NCI-H2029 treated with DMSO at 0.1 percent for 48 hours (cell line): ENCODE data around the gene CLRN1.

Experiments used
- DNase-seq: peaks from one replicate; lab custom pipeline; 2025; lab: John Stamatoyannopoulos, UW

CLRN1 gene

DNA sequence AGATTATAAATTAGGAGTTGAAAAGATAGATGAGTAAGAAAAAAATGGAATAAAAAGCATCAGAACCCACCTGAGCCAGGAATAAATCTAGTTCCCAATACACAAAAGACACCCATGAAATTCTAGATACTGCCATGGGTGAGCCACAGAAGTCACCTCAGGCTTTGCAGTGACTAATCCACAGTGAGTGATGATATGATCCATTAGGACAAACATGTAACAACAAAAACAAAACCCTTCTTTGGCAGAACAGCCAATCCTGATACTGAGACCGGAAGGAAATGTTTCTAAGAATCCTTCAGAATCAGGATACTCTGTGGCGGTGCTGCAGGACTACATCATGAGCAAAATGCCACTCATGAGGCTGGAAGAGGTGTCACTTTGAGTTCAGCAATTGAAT, 52.3 kb downstream of the CLRN1 start:
- no peak for DNase-seq

DNA sequence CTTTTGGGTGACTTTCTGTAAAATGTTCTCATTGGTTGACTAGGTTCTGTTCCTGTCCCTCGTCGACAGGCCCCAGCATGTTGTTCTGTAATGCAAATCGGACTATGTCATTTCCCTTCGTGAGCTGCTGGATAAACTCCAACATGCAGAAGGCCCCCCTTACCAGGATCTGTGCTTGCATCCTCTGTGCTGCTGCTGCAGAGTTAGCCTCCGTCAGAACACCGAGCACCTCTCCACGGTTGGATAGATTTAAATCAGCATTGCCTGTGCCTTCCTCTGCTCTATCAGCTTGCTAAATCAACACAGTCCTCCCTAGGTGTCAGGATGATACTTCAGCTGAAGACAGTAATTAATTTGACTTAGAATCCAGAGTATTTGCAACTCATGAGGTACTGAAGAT, 54.6 kb downstream of the CLRN1 start:
- DNase-seq: no peak

DNA sequence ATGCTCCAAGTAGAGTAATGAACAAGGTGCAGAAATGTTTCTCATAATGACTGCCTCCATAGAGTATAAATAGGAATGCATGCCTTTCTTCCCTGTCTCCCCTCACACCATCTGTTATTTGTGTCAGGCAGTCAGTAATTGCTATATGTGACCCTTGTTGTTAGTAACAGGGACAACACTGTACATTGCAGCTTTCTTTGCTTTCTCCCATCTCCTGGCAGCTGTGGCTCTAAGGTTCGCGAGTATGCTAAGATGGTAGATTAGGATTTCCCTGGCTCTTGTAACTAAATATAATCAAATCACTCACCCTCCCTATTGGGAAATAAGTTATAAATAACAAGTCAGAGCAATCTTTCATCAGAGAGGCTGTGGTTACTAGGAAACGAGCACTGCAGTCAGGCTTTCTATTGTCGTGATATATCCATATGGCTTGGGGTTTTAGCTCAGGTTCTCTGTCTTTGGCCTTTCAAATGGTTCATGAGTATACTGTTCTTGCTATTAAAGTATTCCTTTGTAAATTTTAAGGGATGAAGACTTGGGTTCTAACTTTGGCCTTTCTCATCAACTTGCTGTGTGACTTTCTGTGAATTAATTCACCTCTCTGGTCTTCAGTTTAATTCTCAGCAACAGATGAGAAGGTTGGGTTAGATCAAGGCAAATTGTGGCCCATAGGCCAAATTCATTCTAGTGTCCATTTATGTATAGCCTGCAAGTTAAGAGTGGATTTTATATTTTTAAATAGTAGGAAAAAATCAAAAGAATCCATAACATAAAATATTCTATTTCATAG, 59.2 kb downstream of the CLRN1 start:
- DNase-seq: no peak

DNA sequence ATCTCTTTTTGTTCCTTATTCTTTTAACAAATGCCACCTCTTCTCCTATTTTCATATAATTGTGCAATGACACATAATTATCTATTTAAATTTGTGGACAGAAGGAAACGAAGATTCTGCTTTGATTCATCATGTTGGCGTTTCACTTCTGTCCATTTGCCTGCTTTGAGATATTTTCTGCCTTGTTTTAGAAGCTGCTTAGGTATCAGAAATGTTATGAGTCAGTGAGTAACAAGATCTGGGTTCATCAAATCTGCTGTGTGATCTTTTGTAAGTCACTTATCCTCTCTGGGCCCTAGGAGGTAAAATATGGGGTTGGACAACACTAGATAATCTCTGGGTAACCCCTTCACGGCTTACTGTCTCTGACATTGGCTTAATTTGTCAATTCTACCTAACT, 60.0 kb downstream of the CLRN1 start:
- DNase-seq: no peak

DNA sequence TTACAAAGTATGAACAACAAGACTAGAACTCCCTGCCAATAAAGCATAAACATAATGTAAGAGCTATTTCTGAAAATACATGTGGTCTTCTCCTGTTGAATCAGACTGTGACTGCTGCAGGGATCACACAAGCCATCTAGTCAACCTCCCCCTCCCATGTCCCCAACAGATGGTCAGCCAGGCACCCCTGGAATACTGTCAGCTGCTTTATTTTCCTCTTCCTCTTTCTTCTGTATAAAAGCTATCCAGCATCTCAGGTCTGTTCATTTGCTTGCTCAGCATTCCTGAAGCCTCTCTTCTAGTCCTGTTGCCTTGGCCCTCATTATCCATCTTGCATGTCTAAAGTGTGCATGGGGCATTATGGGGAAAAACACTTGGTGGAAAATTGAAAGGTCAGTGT, 60.8 kb downstream of the CLRN1 start:
- no peak for DNase-seq

DNA sequence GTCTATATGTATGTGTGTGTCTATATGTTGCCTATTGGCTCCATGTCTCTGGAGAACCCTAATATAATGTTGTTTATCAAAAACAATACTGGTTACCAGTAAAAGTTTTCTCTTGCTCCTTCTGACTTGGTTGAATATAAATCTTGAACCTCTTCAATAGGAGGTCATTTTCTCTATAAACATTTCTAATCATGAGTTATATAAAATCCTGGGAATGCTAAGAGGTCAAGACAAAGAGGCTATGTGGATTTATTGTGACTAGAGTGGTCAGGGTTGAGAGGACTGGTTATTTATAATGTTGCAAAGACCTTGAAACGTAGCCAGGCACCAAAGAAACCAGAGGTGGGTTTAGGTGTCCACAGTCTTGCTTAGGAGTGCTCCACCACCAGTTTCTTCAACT, 66.1 kb downstream of the CLRN1 start:
- no peak for DNase-seq

DNA sequence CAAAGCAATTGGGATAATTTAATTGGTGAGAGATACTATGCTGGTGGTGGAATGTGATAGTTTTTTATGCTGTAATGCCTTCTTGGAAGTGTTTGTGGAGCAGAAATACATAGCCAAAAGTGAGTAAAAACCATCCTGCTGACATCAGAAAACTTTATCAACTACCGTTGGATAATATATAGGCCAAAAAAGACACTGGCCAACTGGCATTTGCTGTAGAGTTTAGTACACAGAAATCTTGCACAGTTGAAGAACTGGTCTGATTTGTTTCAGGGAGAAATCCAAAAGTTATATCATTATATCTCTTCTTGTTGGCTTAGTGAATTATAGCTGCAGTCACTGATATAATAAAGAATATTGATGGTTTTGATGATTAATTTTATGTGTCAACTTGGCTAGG, 66.8 kb downstream of the CLRN1 start:
- no peak for DNase-seq

DNA sequence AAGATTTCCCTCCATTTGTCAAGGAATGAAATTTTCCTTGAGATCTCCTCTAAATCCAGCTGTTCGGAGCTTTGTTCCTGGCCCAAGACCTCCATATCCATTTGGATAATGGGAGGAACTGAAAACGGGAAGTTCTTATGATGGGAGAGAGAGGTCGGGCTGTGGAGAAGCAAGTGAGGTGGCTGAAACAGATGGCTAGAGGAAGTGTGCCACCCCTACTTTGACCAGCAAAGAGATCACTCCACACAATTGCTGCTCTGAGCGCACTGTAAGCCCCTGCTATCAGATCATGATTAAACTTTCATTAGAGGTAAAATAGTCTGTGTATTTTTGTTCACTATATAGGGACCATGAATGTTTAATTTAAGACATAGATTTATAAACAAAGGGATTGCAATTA, 67.2 kb downstream of the CLRN1 start, which contains the start of gene MINDY4B:
MINDY4B (minus strand) TSS at position 101 of the 400 bp plus-strand sequence; CDS start at position 101, 0 bp downstream.
- DNase-seq: no peak

DNA sequence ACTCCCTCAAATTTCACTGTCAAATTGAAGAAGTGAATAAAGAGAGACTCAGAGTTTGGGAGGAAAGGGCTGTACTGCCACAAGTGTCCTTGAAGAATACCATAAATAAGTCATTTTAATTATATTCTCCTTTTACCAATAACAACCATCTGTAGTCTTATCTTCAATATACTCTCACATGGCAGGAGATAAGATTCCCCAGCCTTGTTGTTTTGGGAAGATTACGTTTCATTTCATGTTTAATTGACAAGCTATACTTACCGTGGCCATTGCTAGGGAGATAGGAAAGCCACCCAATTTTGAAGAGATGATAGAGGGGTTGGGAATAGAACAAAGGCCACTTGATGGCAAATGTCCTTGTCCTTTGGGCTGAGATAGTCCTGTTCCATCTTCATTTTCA, 69.5 kb downstream of the CLRN1 start:
- DNase-seq: no peak

DNA sequence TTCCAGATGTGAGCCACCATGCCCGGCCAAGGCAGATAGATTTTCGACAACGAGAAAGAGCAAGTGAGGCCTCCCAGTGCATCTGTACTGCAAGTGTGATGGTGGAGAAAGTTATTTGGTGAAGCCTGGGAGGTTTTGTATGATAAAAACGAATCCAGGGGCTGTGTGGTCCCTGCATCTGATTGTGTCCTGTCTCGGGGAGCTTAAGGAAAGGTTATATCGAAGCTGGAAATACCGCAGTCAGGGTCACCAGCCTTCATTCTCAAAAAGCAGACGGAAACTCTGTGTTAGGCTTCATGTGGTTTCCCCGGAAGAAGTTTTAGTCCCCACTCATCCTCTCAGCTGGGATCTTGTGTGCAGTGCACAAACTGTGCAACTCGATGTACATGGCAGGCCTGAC, 70.7 kb downstream of the CLRN1 start:
- DNase-seq: no peak

DNA sequence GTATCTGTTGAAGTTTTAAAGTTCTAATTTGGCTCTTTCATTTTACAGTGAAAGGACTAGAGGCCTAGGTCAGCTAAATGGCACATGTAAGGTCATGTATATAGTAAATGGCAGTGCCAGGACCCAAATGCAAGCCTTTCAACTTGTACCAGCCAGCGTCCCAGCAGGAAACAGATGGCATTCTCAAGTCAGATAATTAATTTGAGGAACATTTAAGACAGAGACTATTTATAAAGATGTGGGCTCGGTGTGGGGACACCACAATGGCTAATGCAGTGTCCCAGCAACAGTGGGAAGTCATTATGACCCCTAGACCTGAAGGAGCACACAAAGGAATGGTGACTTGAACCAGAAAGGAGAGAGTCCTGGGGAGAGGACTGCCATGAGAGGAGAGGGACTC, 73.4 kb downstream of the CLRN1 start:
- DNase-seq: no peak

DNA sequence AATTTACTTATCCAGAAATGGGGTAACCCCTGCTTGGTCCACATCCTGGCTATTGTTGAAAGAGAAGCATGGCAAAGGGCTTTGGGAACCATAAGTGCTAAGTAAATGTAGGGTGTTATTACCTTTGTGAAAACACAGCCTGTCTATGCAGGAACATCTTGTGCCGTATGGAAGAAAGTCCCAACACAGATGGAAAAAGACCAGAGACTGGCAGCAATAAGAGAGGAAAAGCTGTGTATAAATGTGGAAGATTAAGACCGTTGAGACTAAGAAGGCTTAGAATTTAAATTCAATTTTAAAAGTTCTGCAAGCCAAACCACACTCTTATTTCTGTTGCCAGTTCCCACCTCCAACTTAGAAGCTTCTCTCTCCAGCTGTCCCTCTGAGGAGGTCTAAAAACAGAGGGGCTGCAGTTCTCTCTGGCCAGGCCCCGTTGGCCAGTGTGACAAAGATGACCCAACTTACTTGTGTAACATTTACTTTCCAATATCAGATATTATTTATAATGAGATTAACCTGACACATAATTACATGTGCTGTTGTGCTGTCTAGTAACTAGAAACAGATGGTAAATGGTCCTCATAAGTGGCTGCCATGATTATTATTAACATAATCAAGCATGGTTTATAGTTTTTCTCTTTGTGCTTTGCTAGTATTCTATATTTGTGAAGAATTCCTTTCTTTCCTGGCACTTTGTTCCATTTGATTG, 74.3 kb downstream of the CLRN1 start:
- DNase-seq: no peak

DNA sequence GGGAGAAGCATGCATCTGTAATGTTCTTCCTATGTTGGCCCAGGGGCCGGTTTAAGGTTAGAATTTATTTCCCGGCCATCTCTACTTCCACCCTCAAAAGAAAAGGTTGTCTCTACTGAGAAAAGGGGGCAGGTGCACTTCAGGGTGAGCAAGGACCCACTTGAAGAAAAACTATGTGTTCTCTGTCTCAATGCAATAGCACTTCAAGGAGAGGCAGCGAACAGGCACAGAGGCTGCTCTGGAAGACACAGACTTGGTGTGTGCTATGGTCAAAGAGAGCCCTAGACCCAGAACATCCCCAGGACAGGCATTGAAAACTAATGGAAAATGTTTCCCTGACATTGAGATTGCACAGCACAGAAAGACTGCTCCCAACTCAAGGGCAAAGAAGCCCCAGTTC, 74.9 kb downstream of the CLRN1 start:
- DNase-seq: no peak

DNA sequence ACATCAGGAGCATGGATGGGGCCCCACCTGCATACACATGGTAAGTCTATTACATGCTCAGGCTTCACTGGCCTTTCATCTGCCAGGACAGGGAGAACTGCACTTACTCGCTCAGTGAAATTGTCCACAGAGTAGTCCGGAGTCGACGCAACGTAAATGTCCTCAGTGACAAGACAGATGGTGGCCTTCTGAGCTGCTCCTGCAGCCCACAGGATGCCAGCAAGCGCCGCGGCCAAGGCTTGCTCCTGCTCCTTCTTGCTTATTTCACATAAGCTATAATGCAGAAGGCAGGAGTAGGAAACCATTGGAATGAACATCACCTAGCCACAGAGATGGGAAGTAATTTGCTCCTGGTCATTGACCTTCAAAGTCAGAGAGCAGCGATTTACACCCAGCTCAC, 81.7 kb downstream of the CLRN1 start:
- DNase-seq: no peak

DNA sequence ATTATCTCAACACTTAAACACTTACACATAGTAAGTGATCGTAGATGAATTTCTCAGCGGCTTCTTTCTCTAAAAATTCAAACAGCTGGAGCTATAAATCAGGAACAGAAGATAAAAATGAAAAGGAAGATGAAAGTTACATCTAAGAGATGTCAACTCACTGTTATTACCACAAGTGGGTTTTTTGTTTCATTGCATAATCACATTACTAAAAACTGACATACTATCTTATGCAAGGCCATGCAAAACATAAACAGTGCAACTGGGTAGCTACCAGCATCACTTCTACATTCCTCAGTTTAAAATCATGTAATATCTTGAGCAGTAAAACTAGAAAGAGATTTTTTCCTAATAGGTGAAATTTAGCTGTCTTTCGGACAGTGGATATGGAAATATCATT, 82.2 kb downstream of the CLRN1 start:
- DNase-seq: no peak

DNA sequence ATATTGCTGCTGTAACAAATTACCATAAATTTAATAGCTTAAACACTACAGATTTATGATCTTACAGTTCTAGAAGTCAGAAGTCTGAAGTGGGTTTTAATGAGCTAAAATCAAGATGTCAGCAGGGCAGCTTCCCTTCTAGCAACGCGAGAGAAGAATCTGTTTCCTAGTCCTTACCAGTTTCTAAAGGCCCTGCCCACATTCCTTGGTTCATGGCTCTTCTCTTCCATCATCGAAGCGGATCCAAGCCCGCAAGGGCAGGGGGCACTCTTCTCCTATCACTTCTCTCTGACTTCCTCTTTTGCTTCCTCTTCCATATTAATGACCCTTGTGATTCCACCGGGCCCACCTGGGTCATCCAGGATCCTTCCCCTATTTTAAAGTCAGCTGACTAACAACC, 83.4 kb downstream of the CLRN1 start:
- no peak for DNase-seq

DNA sequence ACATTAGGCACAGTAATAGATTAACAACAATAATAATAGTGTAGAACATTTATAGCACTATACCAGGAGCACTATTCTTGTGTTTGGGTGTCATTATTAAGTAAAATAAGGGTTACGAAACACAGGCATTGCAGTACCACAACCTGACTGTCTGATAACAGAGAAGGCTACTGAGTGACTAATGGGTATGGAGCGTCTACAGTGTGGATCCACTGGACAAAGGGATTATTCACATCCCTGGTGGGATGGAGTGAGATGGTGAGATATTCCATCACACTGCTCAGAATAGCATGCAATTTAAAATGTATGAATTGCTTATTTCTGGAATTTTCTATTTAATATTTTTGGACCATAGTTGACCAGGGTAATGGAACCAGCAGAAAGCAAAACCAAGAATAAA, 85.5 kb downstream of the CLRN1 start:
- DNase-seq: no peak

DNA sequence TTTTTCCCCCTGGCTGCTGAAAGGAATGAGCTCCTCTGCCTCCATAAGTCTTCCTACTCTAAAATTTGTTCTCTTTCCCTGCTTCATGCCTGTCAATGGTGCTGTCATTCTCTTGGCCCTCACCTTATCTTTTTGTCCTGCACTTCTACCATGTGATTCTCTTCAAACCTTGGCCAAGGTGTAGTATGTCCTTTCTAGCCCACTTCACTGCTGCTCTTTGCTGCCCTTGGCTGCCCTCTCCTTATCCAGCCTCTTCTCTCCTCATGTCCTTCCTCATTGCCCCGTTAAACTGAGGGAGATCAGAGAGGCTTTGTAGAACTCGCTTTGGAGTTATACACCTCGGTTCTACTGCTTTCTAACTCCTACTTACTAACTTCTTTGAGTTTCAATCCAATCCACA, 87.0 kb downstream of the CLRN1 start:
- no peak for DNase-seq

DNA sequence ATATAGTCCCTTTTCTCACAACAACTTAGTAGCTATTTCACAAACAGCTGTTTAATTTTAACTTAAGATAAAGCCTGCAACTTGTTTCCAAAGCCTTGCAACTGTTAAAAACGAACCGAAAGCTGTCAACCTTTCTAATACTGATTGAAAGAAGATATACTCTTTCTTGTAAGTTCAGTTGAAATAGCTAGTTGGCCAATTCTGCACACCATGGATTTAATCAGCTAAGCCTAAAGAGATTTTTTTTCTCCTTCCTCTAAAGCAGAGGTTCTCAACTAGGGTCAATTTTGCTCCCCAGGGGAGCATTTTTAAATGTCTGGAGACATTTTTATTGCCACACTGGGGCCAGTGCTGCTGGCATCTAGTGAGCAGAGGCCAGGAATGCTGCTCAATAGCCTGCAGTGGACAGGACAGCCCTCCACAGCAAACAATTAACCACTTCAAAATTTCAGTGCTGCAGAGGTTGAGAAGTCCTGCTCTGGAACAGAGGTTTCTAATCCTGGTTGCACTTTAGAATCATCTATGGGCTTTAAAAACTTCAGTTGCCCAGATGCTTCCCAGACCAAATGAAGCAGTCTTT, 93.4 kb downstream of the CLRN1 start:
- no peak for DNase-seq

DNA sequence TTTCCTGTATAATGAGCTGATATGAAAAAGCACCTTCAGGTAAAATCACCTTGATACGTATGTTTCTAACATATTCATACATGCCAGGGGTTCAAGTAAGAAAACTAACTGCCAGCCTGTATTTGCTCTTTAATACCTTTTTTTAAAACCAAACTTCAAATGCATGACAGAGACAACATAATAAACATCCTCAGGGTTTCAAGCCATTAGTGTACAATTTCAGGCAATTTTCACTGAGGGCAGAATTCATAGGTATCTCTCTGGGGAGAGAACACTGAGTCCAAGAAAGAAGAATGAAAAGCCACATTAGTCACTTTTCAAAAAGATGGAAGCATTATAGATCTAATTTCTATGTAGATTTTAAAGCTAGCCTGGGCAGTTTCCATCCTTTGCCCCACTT, 94.2 kb downstream of the CLRN1 start:
- no peak for DNase-seq

DNA sequence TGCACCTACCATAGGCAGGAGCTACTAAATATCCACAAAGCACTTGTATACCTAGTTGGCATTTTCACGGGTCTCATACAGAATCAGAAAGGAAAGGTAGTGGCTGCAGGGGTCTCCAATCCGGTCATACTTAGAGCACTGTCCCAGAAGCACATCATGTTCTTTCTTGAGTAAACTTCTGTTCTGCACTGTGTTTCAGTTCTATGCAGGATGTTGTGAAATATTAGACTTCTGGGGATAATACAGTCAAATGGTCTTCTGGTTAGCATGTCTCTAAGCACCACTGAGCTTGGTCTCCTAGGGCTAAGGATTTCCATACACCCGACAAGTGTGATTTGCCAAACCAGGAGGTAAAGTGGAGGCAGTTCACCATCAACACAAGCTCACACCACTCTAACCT, 95.2 kb downstream of the CLRN1 start:
- no peak for DNase-seq

DNA sequence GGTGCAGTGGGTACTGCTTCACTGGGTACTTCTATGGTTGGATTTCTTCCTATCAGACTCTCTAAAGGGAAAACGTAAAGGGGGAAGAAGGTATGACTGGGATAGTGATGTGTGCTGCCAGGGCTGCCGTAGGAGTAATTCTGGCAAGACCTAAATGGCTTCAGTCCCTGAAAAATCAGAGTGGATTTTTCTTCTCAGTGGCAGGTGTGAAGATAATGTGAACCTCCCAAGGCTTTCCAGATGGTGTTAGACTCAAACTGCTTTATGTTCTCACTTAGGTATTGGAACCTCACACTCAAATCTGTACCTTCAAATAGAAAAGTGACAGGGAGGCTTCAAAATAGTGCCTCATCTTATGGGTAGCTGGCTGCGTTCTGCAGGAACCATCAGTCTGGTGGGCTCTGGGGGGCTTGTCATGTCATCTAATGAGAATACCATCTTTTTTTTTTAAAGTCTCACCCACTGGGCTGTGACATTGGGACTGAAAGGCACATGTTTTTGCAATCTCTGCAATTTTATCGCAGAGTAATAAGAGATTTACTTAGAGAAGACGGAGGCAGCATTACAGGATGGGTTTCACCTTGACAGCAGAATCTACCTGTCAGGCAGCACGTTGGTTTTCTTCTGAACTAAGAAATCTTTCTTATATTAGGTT, 95.8 kb downstream of the CLRN1 start:
- no peak for DNase-seq
